ENCODE results near the gene OR13C9.
"Not testable (repeated sequence)": the region's sequence is repeated elsewhere in the genome, so short reads cannot be mapped to it uniquely, and the experiment has no call there.

OR13C9 gene, protein sequence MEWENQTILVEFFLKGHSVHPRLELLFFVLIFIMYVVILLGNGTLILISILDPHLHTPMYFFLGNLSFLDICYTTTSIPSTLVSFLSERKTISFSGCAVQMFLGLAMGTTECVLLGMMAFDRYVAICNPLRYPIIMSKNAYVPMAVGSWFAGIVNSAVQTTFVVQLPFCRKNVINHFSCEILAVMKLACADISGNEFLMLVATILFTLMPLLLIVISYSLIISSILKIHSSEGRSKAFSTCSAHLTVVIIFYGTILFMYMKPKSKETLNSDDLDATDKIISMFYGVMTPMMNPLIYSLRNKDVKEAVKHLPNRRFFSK

DNA sequence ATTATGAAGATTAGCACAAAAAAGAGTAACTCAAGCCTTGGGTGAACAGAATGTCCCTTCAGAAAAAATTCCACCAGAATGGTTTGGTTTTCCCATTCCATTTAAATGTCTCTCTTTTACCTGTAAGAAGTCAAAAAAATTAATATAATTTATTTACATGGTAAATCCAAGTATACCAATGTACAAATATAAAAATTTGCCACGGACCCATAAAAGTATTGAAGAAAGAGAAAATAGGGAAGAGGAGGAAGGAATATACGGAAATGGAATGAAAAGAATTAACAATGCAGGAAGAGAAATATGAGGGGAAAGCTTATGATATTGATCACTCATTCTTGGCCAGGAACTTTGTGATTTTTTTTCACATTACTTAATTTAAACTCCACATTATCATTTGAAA lies at the start of gene OR13C9:
OR13C9 (minus strand) TSS at position 101 of the 400 bp plus-strand sequence; CDS start at position 101, 0 bp downstream.
- no peak for DNase-seq

GRCh38 chr9:104658496-104659195 lies 40.6 kb upstream of the OR13C9 start:
- DNase-seq: no peak

DNA sequence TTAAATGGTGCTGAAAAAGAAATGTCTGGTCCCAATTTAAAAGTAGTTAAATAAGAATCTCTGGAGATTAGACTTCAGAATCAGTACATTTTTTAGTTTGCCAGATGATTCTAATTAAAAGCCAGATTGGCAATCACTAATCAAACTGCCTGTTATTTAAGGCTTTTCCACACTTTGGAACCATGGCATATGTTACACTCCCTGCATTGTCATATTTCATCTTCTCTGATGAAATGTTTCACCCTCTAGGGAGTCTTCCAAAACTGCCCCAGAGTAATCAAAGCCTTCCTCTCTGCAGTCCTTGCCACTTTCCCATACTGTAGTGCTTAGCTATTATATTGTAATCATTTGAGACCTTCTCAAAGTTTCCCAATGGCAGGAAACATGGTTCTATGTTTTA lies 17.5 kb upstream of the OR13C9 start:
- no peak for DNase-seq

DNA sequence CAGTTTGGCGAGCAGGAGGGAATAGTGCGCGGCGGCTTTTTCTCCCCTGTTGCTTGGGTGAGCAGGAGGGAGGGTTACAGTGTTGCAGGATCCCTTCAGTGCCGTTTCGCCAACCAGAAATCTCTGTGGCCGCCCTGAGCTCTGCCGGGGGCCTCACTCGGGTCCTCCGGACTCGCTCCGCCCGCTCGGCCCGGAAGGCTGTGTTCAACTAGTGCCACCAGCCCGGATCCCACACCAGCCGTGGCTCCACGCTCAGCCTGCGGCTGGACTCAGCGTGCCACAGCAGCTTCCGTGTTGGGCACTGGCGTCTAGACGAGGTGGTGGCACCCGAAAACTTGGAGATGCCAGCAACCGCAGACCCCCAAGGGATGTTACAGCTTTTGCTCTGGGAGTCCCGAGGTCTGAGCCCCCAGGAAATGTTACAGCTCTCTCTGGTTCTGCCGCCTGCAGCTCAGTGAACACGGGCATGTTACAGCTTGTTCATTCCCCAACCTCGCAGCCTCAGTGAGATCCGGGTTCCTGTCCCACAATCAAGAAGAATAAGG lies 16.0 kb upstream of the OR13C9 start:
- DNase-seq: no peak

GRCh38 chr9:104625964-104626363 lies 8.0 kb upstream of the OR13C9 start:
- DNase-seq: peak; percentile 3

DNA sequence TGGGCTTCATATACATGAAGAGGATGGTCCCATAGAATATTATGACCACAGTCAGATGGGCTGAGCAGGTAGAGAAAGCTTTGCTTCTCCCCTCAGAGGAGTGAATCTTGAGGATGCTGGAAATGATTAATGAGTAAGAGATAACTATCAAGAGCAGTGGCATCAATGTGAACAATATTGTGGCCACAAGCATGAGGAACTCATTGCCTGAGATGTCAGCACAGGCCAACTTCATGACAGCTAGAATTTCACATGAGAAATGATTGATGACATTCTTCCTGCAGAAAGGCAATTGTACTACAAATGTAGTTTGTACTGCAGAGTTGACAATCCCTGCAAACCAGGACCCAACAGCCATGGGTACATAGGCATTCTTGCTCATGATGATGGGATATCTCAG lies 586 bp downstream of the OR13C9 start:
- no peak for DNase-seq

DNA sequence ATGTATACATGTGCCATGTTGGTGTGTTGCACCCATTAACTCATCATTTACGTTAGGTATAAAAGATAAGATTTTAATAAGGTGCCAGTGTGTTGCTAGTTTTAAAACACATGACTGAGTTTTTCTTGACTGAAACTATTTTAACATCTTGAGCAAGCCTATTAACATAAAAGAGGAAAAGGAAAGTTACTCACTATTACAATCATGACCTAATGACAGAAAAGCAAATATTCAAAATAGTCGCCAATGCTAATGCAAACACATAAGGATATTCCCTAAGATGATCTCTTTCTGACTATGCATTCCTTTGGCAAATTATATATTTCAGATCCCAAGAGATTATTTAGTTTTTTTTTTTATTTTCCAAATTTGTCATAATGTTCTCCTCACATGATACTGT lies 6.8 kb downstream of the OR13C9 start:
- no peak for DNase-seq

DNA sequence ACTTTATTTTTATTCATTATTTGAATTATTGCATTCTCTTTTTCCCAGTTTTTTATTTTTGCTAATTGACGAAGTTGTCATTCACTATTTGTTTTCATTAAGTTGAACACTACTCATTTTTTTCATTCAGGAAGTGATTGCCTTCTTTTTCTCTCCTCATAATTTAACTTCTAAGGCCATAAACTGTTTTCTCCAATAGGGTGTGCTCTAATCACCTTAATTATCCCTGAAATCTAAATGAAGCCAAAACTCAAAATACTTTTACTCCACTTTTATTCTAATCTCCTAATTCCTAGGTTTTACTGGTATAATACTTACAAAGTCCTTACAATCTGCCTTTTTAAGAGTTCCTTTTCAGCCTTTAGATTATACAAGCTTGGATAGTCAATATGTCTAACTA lies 9.7 kb downstream of the OR13C9 start:
- DNase-seq: no peak

- no peak for DNase-seq
These were observed 11.9 kb downstream of the OR13C9 start for GRCh38 chr9:104606152-104606551.

DNA sequence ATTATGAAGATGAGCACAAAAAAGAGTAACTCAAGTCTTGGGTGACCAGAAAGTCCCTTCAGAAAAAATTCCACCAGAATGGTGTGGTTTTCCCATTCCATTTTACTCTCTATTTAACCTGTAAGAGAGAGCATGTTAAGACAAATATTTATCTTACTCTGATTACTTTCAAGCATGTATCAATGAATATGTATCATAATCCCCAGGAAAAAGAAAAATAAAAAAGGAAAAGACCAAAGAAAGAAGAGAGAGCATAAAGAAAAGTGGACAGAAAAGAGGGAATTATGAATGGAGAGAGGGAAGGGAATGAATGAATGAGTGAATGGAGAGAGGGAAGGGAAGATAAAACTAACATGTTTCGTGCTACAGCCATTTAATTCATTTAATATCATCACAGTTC lies 12.5 kb downstream of the OR13C9 start, which contains the start of gene OR13C2:
OR13C2 (minus strand) TSS at position 101 of the 400 bp plus-strand sequence; CDS start at position 101, 0 bp downstream.
- not testable (repeated sequence) for DNase-seq

- DNase-seq: no peak
These were observed 13.2 kb downstream of the OR13C9 start for GRCh38 chr9:104604801-104605200.

DNA sequence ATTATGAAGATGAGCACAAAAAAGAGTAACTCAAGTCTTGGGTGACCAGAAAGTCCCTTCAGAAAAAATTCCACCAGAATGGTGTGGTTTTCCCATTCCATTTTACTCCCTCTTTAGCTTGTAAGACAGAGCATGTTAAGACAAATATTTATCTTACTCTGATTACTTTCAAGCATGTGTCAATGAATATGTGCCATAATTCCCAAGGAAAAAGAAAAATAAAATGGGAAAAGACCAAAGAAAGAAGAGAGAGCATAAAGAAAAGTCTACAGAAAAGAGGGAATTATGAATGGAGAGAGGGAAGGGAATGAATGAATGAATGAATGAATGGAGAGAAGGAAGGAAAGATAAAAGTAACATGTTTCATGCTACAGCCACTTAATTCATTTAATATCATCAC lies 18.7 kb downstream of the OR13C9 start, which contains the start of gene OR13C5:
OR13C5 (minus strand) TSS at position 101 of the 400 bp plus-strand sequence; CDS start at position 101, 0 bp downstream.
- not testable (repeated sequence) for DNase-seq

DNA sequence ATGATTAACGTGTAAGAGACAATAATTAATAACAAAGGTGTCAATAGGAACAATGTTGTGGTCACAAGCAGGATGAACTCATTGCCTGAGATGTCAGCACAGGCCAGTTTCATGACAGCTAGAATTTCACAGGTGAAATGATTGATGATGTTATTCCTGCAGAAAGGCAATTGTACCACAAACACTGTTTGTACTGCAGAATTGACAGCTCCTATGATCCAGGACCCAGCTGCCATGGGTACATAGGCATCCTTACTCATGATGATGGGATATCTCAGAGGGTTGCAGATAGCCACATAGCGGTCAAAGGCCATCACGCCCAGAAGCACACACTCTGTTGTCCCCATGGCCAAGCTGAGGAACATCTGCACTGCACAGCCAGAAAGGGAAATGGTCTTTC lies 19.3 kb downstream of the OR13C9 start:
- not testable (repeated sequence) for DNase-seq

- no peak for DNase-seq
These were observed 28.4 kb downstream of the OR13C9 start for GRCh38 chr9:104589626-104590025.

GRCh38 chr9:104586496-104587180 lies 31.4 kb downstream of the OR13C9 start:
- no peak for DNase-seq

DNA sequence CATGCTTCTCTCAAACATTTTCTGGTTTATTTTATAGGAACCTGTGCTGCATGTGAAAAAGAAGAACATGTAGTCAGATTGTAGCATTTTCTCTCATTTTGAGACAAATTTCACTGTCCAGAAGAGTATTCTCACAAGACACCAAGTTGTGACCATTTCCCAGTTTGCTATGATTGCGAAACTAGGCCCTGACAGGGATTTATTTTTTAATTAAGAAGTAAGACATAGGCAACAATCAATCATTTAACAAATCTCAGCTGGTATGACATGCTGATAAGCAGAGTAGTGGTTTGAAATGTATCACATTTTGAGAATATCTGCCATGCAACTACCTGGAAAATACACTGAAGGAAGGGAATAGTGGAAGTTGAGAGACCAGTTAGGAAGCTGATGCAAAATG lies 37.4 kb downstream of the OR13C9 start:
- DNase-seq: no peak

GRCh38 chr9:104577263-104577662 lies 40.7 kb downstream of the OR13C9 start:
- no peak for DNase-seq

DNA sequence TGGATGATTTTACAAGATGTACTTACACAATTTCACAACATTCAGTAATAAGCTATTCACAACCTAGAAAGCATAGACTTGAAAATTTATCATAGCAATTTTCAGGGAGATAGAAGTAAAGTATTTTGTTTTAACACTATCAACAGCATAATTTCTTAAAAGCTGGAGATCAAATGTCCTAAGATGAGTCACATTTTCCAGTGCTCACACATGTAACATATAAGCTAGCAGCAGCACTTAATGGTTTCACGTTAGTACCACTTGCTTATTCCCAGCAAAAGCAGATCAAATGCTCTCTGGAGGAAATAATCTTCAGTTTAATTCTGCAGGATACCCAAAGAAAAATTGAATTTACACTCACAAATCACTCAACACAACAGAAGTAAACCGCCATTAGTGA lies 42.5 kb downstream of the OR13C9 start:
- no peak for DNase-seq

DNA sequence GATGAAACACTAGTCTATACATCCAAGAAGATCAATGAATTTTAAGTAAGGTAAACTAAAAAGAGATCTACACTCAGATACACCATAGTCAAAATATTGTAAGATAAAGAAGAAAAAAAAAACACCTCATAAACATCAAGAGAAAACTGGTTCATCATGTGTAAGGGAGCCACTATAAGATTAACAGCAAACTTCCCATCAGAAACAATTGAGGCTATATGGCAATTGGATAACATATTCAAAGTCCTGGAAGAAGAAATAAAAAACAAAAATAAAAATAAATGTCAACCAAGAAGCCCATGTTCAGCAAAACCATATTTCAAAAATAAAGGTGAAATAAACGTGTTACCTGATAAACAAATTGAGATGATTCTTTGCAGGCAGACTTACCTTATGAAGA lies 45.4 kb downstream of the OR13C9 start:
- DNase-seq: no peak

DNA sequence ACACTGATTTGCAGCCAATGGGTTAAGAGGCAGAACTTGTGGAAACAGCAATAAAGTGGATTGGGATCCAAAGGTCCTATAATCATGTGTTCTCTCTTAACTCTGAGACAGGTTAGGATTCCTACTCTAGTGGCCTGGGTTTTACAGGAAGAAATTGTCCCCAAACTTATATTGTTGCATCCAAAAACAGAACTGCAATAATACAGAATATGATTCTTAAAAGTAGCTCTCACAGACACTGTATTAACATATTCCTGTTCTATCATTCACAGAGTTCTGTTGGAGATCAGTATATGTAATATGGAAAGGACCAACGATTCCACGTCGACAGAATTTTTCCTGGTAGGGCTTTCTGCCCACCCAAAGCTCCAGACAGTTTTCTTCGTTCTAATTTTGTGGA lies 49.1 kb downstream of the OR13C9 start, which contains the start of gene OR13C8:
OR13C8 (plus strand) TSS at position 301 of the 400 bp plus-strand sequence; CDS start at position 301, 0 bp downstream.
- no peak for DNase-seq
